HG02884 (cell line): Measurements from ENCODE around the gene PODNL1.
"Not testable (repeated sequence)": the region's sequence is repeated elsewhere in the genome, so short reads cannot be mapped to it uniquely, and the experiment has no call there.

Experiments used
- ATAC-seq: cut with Tn5 transposase; IDR thresholded peaks from one replicate; pipeline ENCODE4 v1.9.1; 2021; ENCODE audit warnings: mild to moderate bottlenecking, moderate library complexity; ENCODE audit not compliant: unreplicated experiment

The PODNL1 gene

DNA sequence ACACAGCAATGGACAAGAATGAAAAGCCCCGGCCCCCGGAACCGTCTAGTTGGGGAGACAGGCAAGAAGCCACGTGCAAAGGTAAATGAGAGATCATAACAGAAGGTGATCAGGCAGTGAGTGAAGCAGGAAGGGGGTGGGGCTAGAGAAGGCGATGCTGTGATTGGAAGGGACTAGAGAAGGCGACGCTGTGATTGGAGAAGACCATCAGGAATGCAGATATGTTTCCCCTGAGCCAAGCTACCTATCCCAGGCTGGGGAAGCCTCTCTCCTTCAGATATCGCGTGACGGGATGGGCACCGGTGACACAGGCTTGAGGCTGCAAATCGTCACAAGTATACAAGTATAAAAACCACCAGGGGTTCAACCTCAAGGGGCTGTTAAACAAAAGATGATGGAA, 35.9 kb upstream of the PODNL1 start:
- ATAC-seq, result no peak

DNA sequence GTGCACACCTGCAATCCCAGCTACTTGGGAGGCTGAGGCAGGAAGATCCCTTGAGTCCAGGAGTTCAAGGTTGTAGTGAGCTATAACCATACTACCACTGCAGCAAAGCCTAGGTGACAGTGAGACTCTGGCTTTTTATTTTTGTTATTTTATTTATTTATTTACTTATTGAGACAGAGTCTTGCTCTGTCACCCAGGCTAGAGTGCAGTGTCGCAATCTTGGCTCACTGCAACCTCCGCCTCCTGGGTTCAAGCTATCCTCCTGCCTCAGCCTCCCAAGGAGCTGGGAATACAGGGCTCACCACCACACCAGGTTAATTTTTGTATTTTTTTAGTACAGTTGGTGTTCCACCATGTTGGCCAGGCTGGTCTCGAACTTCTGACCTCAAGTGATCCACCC, 35.3 kb upstream of the PODNL1 start:
- ATAC-seq, result not testable (repeated sequence)

DNA sequence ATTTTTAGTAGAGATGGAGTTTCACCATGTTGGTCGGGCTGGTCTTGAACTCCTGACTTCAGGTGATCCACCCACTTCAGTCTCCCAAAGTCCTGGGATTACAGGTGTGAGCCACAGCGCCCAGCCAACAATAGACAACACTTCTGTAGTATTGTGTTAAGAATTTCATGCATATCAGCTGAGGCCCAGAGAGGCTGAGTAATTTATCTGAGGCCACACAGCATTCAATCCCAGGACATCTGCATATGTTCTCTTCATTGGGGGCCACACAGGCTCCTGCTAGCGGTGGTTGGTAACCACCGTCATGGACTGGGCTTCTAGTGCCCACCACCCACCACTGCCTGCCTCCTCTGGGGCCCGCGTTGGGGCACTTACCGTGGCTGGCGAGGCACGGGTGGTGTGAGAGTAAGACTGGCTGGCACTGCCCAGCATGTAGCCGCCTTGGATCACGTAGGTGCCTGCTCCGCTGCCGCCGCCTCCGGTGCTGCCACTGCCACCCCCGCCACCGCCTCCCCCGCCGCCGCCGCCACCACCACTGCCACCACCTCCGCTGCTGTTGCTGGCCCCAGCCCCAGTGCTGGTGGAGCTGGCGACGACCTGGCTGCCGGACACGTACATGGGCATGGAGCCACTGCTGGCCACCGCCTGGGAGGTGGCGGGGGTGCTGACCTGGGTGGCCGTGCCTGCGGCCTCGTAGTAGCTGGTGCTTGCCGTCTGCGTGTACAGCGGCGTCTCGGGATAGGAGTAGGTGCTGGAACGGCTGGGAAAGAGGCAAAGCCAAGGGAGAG, 34.3 kb upstream of the PODNL1 start:
- no peak for ATAC-seq

DNA sequence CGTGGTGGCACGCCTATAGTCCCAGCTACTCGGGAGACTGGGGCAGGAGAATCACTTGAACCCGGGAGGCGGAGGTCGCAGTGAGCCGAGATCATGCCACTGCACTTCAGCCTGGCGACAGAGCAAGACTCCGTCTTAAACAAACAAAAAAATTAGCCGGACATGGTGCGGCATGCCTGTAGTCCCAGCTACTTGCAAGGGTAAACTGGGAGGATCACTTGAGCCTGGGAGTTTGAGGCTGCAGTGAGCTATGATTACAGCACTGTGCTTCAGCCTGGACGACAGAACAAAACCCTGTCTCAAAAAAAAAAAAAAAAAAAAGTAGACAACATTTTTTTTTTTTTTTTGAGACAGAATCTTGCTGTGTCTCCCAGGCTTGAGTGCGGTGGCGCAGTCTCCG, 33.7 kb upstream of the PODNL1 start:
- not testable (repeated sequence) for ATAC-seq

DNA sequence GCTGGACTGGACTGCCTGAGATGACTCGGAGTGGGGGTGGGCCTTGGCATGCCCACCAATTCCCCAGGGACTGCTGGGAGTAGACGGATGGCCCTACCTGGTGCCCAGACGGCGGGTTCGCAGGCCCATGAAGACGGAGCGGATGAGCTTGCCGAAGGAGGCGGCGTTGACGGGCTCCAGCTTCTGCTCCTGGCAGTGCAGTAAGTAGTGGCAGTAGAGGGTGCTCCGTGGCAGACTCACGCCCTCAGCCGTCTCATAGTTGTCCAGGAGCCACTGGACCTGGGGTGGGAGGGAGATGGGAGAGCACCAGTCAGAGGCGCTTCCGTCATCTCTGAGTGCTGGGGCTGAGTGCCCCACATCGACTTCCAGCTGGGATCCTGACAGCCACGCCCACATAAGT, 31.7 kb upstream of the PODNL1 start:
- ATAC-seq, result no peak

DNA sequence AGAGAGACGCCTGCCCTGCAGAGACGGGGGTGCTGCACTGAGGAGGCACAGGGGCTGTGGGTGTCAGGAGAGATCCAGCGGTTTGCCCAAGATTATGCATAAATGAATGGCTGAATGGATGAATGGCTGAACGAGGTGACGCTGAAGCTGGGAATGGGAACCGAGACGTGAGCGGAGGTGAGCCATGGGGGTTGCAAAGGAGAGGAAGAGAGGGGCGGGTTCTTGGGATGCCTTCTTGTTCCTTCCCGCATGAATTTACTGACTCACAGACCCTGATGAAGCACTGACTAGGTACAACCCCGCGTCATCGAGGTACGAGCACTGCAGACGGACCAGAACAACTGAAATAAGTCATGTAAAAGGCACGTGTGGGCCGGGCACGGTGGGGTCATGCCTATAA, 30.8 kb upstream of the PODNL1 start:
- ATAC-seq, result no peak

DNA sequence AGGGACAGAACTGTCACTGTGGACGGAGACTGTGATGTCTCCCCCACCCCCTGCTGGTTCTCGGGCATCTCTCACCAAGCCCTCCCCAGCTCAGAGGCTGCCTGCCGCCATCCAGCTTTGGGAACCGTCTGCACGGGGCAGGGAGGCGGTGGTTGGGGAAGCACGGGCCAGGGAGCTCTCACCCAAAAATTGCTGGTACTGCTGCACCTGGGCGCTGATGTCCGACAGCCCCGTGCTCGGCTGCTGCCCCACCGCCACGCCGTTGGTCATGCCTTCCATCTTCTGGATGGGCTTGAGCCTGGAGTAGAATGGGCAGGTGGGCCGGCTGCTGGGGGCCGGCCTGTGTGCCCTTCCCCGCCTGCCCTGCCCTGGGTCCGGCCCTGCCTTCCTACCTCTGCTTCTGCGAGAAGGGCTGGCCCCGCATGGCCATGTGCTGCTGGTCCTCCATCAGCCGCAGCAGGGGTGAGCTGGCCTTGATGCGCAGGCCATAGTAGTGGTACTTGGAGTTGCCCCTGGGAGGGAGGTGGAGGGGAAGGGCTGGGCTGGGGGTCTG, 30.2 kb upstream of the PODNL1 start:
- no peak for ATAC-seq

DNA sequence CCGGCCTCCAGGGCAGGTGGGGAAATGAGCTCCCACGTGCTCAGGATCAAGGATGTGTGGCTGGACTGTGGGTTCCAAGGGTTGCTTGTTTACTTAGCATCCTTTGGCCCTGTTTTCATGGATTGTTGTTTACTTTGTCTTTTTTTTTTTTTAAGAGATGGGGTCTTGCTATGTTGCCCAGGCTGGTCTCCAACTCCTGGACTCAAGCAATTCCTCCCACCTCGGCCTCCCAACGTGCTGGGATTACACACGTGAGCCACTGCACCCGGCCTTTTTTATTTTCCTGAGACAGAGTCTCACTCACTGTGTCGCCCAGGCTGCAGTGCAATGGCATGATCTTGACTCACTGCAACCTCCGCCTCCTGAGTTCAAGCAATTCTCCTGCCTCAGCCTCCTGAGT, 29.0 kb upstream of the PODNL1 start:
- ATAC-seq, result not testable (repeated sequence)

DNA sequence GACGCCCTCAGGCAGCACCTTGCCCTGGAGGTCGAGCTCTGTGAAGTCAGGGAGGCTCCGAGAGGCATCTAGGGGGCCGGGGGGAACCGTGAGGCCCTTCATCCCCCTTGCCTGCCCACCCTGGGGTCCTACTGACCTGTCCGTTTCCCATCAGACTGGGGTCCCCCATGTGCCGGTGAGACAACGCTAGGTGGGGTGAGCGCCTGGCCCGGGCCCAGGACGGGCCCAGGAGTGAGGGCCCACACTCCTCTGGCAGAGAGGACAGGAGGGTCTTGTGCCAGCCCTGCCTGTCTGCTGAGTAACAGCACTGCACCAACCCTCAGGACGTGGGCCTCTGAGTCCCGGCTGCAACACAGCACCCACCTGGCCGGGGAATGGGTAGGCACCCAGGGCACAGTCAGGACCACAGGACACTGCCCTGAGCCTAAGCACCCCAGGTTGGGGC, 28.5 kb upstream of the PODNL1 start:
- no peak for ATAC-seq

DNA sequence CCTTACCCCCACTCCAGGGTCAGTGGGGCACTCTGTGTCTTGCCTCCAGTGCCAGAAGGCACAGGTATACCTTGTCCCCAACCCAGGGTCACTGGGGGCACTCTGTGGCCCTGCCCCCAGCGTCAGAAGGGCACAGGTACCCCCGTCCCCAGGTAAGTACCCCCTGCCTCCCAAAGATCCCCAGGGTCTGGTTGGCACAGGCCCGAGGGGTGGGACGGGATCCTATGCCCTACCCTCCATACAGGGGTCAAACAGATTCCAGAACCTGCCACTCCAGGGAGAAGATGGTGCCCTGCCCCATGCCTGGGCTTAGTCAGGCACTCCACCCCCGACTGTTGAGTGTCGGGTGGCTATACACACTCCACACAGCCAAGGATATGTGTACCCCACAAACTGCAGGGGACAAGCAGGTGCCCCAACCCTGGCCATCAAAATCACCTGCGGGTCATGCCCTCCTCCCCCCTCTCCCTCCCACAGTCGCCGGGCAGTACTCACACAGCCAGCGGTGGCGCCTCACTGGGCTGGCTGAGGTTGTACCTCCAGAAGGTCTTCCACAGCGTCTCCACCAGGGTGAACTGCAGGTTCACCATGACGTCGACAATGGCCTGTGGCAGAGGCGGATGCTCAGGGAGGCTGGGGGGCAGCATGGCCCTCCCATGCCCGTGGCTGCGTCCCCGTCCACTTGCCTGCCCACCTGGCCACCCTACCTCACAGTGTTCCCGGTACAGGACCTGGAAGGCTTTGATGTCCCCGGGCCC, 27.9 kb upstream of the PODNL1 start:
- ATAC-seq, result no peak

DNA sequence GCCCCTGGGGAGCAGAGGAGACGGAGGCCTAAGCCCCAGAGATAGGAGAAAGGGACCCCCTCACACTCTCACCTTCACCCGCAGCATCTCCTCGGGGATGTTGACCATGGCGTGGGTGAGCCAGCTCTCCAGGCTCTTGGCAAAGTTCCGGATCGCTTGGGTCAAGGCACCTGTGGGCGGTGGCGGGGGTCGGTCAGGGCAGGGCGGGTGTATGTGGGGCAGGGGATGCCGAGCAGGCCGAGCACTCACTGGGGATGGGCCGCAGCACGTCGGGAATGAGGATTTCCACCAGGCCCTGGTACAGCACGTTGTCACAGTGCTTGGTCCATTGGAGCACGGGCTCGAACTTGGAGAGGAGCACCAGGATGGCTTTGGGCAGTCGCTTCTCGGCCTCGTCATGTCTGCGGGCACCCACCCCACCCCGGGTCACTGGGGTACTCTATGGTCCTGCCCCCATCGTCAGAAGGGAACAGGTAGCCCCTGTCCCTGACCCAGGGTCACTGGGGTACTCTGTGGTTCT, 27.2 kb upstream of the PODNL1 start:
- ATAC-seq, result no peak

DNA sequence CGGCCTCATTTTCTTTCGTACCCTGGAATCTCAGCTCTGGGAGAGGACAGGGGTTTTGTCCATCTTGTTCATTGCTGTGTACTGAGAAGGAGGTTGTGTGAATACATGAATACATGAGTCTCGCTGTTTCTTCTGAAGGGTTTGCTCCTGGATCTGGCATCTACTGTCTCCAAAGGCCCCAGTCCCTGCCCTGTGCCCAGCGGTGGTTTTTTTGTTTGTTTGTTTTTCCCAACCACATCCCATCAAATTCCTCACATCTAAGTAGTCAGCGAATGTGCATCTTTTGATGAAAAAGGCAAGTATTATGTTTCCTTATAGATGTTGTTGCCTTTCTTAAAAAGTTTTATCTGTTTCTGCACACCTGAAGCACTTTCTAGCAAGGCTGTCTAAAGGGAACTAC, 26.6 kb upstream of the PODNL1 start:
- ATAC-seq, result no peak

DNA sequence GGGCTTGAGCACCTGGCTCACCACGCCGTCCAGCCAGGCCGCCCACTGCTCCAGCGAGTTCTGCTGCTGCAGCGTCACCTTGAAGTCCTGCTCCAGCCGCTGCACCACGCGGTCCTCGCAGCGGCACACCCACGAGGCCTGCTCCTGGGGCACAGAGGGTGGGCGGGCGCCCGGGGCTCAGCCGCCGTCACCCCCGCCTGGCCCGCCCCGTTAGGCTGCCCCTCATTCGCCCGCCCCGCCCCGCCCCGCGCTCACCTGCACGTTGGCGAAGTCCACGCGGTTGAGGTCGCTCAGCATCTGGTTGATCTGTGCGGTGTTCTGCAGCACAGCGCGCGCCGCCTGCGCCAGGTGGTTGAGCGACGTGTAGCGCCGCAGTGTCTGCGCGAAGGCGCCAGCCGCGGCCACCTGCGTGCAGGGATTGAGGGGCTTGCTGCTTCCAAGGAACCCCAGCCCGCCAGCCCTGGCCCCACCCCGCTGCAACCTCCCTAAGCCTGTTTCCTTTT, 25.4 kb upstream of the PODNL1 start:
- ATAC-seq, result no peak

DNA sequence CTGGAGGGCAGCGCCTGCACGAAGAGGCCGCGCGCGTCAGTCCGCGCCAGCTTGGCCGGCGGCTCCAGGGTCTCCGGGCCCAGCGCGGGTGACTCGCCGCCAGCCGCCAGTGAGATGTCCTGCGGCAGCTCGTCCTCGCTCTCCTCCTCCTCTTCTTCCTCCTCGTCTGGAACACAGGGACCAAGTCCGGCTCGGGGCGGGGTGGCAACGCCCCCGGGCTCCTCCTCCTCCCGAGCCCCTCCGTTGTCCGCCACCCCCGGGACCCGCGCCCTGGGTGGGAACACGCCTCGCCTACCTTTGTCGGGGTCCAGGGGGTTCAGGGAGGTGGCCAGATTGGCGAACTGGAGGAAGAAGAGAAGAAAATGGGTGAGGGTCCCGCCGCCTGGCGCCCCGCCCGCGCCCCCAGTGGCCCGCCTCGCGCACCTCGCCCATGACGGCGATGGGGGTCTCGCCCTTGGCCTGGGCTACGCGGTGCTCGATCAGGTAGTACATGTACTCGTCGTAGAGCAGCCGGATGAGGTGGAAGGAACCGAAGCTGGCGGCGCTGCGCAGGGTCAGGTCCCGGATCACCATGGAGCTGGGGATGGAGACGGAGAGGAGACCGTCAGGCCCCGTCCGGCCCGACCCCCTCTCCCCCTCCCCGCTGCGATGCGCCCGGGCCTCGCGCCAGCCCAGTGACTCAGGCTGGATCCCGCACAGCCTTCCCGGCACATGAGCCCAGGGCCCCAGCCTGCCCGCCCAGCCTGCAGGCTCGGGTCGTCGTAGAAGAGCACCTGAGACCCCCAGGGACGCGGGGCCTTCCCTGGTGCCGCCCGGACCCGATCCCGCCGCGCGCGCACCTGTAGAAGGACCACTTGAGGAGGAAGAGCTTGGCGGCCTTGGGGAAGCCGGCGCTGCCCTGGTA, 24.7 kb upstream of the PODNL1 start:
- no peak for ATAC-seq

DNA sequence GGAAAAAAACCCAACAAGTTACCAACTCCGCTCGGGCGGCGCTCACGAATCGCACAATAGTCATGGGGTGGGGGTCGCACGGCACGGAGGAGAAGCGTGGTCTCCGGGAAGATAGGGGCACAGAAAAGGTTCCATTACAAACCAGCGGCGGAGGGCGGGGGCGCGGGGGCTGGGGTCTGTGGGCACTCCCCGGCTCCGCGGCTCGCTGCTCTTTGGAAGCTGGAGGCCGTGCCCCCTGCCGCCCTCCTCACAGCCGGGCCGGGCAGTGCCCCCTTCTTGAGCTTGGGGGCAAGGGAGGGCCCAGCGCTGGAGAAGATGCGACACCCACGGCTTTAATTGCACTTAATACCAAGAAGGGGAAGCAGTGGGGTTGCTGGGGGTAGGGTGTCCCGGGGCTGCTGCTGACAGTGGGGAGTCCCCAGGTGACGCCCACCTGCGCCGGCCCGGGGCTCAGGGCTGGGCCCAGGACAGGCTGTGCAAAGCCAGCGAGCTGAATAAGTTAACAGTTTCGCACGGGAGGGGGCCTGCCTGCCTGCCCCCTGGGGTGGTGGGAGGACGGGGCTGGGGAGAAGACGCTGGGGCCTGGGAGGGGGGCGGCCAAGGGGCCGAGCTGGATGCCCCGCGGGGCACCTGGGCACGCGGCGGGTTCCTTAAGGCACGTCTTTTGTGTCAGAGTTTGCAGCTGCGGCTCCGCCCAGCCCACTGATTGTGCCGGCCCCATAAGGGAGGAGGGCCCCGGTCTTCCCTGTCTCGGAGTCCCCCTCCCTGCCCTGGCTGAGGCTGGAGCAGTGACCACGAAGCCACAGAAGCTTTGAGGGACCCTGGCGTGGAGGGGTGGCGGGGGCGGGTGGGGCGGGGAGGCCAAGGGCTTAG, 23.8 kb upstream of the PODNL1 start:
- no peak for ATAC-seq

DNA sequence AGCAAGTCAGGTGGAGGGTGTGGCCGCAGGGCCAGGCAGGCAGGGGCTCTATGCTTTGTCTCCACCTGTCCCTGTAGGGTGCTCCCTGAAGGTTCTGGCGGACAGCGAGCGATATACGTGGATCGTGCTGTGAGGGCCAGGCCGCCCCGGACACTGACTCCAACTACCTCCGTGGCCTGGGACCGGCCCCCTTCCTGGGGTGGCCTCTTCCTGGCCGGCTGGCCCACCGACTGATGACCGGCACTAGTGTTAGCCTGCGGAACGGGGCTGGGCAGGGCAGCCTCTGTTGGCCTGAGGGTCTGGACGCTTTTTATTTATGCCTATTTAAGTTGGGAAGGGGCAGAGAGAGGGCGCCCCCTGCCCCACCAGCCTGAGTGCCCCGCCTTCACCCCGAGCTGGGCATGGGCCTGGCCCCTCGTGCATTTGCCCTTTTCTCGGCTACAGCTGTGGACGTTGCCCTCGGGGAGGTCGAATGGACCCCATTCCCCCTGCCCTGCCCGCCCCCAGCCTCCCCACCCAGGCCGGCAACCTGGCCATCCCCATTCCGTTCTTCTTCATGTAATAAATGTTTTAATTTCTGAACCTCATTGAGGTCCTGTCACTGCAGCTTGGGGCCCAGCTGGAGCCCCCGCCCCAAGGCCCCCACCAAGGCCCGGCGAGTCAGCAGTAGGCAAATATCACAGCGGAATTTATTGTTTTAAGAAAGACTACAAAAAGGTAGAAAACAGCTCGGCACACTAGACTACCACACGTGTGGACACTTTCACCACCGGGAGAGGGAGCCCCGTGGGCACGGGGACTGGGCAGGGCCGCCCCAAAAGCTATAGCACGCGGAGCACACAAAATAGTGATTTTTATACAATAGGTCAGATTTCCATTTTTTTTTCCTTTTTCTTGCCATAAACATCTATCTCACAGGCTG, 22.9 kb upstream of the PODNL1 start:
- no peak for ATAC-seq

DNA sequence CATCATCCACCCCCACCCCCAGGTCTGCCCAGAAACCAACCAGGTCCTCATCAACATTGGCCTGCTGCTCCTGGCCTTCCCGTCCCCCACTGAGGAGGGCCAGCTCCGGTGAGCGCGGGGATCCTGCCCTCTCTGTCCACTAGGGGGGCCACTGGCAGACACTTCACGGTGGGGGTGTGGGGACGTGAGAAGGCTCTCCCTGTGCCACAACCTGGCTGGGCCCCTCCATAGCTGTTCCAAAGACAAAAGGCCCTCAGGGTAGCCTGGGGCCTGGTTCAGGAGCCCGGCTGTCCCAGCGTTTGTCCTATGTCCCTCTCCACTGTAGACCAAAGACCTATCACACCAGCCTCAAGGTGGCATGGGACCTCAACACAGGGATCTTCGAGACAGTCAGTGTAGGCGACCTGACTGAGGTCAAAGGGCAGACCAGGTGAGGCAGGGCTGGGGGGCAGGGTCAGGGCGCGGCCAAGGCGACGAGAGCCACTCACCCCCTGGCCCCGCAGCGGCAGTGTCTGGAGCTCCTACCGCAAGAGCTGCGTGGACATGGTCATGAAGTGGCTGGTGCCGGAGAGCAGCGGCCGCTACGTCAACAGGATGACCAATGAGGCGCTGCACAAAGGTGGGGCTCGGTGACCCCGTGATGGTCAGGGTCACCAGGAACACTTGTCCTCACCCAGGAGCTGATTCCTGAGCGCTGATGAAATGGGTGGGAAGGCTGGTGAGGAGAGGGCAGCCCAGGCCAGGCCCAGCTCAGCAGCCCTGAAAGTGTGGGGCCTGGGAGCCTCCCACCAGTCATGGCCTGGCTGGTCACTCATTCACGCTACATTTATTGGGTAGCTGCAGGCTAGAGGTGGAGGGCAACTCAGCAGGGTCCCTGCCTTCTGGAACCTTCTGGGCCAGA, 22.0 kb upstream of the PODNL1 start:
- ATAC-seq, result no peak
